Fibroblast of peridontal ligament (primary cell): ENCODE measurements around the gene PRPF8.
"Not testable (repeated sequence)": the region's sequence is repeated elsewhere in the genome, so short reads cannot be mapped to it uniquely, and the experiment has no call there.

Experiments used
- DNase-seq: peaks from one replicate; pipeline ENCODE4 v3.0.0-alpha.2; 2010; ENCODE audit errors: extremely low read depth

The PRPF8 gene

DNA sequence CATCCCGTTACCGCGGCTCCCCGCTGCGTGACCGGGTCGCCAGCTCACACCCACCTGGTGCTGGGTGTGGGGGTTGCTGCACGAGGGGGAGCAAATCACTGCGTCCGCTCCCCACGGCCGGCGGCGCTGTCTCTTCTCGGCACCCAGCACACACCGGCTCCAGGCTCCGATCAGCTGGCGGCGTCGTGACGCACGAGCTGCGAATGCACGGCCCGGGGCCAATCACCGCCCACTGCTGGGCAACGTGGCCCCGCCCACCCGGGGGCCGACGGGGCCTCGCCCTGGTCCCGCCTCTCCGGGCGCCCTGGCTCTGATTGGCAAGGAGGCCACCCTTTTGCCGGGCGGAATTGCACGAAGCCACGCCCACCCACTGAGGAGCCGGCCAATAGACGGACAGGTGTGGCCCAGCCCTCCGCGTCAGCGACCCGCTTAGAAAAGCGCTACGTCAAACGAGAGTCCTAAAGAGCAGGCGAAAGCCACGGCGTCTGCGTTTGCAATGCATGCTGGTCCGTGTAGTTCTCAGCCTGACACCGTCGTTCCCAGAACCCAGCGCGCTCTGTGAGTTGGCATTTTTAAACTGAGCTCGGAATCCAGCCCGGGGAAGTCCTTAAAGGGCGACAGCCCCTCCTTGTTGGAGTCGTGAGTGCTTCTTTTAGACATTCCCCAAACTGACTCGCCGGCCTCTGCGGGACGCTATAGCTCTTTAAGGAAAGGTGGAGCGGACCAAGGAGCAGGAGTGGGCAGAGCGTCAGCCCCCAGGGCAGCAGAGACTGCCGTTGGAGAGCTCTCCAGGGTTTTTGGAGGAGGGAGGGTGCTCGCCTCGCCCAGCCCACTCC, 31.6 kb upstream of the PRPF8 start:
- DNase-seq: peak; percentile 100

DNA sequence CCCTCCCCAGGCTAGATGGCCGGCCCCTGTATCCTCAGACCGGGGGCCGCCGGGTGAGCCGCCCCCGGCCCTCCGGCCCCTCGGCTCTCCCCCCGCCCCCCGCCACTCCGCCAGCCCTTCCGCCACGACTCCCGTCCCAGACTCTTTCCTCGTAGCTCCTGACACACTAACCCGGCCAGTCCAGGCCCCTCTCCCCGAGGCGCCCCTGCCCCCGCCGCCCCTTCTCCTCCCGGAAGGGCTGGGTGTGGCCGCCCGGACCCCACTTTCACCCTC, 31.1 kb upstream of the PRPF8 start:
- no peak for DNase-seq

DNA sequence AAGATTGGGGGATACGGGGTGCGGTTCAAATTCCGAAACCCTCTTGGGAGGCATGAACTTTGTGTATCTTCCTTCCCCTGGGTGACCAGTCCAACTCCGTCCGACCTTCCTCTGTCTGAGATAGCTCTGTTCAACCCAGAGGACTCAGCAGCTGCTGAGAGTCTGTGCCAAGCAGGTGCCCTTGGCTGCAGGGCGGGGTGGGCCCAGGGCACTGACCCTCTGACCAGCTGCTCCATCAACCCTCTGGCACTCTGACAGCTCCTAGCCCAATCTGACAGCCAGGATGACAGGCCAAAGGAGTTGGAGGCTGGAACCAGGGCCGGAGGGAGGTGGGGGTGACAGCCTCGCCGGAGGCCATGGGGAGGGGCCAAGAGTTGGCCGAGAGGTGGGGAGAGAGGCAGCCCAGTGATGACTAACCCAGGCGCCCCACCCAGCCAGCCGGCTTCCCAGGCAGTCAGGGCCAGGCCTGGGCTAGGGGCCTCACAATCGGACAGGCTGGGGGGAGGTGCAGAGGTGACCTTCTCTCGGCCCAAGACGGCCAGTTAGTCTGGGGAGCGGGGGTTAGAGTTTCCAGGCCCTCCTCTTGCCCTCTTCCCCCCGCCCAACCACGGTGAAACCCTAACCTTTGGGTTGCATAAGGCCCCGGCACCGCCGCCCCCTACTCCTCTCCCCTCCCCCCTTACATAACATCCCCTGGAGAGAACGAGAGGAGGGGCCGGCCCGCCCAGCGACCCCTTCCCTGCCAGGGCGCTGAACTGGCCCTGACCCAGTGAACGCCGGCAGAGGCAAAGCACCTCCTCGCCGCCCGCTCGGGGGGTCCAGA, 30.5 kb upstream of the PRPF8 start:
- DNase-seq: peak; percentile 92

DNA sequence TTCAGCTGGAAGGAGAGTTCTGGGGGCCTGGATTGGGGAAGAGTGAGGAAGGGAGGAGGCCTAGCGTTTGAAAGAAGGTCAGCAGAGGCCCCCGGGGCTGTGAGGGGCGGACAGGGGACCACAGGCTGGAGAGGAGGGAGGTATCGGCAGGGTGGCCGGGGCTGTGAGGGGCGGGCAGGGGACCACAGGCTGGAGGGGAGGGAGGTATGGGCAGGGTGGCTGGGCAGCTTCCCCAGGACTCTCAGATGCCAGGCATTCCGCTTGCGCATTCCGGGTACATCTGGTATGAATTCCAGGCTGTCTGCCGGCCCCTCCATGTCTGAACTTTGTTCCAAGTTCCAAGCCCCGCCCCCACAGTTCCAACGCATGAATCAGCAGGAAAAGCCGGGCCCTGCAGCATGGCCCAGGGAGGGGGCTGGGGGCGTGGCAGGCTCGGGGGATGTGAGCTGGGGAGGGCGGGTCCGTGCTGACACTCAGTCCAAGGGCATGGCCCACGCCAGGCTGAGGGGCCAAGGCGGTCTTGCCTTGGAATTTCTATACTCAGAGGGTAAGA, 29.8 kb upstream of the PRPF8 start:
- DNase-seq: peak; percentile 98

DNA sequence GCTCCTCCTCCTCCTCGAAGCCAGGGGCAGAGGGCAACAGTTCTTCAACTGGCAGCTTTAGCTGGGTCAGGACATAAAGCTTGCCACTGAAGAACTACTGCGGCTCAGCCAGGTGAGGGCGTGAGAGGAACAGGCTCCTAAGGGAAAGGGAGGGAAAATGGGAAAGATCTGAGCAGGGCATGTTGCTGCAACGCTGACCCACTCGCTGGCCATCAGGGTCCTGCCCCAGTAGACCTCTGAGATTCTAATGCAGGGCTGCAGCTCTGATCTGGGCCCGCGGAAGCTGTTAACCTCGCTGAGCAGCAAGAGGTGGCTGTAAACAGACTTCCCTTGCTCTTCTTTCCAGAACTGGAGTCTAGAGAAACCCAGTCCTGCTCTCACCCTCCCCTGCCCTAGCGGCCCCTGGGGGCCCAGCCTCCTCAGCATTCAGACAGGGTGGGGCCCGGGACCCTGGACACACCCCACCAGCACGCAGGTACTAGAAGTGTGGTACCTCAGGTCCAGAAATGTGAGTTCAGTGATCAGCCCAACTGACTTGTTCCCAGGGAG, 29.3 kb upstream of the PRPF8 start:
- DNase-seq: peak; percentile 40

DNA sequence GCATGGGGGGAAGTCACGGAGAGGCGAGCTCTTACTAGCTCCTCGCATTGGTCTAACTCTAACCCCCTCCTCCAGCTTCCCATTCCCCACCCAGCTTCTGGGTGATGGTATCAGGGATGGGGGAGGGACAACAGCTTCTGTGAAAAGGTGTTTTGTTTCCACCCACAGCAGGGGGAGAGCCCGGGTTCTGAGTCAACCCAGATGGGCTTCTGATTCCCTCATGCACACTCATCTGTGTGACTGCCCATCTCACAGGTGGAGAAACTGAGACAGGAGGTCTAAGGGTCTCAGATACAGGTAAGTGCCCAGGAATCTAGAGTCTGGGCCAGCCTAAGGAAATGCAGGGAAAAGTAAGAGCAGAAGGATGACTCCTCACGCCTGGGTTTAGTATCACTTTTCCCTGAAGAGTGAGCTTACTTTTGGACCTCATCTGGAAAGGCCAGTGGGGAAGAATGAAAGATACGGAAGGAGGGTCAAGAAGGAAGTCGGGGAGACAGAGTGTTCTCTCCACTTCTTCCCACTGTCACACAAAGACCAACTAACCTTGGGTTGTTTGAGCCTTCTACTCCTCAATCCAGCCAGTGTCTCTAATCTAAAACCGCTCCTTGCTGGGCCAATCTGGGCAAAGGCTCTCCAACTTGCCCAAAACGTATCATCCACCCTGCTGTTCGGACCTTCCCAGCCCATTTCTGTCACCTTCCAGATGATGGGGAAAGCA, 28.7 kb upstream of the PRPF8 start:
- no peak for DNase-seq

DNA sequence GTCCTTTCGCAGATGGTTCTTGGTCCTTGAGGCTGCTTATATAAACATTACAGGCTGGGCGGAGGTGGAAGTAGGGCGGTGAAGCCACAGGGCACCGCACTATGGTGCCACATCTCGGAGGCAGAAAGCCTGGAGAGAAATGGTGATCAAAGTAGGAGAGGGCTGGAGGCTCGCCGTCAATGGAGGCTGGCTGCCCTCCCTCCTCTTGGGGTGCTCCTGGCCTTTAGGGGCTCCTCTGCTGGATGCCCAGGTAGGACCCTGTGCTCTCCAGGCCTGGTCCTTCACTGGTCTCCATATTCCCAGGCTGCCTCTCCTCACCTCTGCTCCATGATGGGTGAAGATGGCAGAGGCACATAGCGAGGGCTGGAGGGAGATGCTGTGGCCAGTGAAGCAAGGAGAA, 27.6 kb upstream of the PRPF8 start:
- DNase-seq: no peak

DNA sequence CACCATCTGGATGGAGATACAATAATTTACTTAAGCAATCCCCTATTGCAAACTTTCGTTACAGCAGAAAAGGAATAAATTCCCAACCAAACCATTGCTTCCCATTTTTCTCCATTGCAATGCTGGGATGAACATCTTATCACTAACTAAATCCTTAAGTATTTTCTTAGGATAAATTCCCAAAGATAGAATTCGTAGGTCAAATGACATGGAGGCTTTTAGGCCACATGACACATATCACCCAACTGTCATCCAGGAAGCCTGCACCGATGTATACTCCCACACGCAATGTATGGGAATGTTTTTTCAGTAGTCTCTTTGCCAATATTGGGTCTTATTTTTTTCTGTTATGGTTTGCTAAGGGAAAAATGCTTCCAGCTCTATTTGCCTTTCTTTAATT, 27.1 kb upstream of the PRPF8 start:
- no peak for DNase-seq

DNA sequence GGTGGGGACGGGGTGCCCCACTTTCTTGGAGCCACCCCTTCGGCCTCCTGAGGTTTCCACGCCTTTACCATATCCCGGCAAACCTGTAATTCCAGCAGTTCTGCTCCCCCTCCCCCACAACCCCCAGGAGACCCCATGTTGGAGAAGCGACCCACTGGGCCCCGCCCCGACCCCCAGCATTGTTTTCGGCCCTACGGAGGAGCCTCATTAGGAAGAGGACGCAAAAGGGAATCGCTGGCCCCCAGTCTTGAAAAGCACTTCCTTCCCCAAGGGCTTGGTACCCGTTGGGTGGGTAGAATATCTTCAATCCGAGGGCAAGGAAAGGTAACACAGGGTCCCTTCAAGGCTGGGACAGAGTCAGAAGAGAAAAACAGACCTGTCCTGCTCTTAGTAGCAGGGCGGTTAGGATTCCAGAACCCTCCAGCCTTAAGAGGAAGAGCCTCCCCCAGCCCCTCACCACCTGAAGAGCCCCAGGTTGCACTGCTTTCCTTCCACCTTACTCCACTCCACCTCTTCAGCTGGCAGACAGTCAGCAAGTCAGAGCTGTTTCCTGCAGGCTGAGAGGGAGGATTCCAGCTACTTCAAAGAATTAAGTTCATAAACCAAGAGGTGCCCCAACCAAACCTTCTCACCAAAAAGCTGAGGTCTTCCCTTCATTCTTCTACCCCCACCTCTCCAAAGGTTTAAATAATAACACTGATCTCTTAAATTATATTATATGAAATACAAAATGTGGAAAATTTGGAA, 26.3 kb upstream of the PRPF8 start:
- peak; percentile 24 for DNase-seq

DNA sequence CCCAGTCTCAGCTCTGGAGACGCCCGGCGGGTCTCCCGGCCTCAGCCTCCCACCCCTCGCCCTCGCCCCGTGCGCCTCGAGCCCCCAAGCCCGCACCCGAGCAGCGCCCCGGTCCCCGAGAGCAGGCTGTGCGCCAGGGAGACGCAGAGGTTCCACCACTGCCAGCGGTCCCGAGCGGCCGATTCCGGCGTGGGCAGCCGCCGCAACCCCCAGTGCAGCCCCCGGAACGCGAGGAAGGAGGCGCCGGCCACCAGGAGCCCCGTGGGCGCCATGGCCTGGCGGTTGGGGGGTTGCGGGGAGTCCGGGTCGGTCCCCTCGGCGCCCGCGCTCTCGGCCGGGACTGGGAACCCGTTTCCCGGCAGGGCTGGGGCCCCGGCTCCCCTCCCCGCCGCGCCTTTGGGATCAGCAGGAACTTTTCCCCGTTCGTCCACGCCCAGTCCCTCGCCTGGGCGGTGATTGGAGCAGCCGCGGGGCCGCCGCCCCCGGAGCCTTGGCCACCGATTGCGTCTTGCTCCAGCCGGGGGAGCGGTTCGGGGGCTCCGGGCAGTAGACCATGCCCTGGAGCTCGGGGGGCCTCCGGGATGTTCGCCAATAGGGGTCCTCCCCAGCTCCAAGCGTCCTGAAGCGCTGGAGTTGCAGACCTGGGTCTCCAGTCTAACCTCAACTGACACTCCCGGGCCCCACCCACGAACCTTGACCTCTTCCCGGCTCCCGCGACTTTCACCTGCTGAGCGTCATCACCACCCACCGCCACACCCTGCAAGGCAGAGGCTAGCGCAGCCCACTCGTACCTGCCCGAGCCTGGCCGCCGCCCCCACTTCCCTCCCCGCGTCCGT, 25.5 kb upstream of the PRPF8 start, which contains the start of gene TLCD2:
TSS of gene TLCD2 (minus strand) at position 407 of the 836 bp plus-strand sequence. CDS start at position 272, 135 bp downstream.
- peak; percentile 59 for DNase-seq

DNA sequence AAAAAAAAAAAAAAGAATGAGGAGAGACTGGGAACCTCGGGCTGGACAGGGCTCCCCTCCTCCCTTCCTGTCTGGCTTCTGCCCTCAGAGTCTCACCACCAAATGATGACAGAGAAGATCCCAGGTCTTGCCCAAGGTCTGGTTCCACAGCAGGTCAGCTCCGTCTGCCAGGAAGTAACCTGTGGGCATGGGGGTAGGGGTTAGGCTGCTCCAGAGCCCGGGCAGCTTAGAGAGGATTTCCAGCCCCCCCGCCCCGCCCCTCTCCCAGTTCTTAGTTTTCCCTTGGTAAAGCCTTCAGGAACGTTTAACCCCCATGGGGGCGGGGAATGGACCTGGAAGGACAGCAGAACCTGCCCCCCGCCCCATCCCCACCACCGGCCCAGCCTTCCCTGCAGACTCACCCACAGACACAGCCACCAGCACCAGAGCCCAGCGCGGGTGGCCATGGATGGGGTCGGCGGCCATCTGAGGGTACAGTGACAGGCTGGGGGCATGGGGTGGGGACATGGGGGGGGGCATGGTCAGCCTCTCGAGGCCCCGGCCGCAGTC, 24.8 kb upstream of the PRPF8 start:
- no peak for DNase-seq

DNA sequence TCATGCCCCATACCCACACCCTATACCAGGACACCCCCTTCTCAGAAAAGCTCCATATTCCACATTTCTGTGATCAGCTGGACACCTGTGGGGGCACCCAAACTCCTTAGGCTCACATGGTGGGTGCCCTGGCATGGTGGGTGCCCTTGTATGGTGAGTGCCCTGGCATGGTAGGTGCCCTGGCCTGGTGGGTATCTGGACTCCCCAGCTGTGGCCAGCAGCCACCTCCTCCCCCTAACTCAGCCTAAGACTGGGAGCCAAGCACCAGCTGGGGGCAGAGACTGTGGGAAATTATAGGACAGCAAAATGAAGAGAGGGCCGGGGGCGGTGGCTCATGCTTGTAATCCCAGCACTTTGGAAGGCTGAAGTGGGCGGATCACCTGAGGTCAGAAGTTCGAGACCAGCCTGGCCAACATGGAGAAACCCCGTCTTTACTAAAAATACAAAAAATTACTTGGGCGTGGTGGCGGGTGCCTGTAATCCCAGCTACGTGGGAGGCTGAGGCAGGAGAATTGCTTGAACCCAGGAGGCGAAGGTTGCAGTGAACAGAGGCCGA, 24.2 kb upstream of the PRPF8 start:
- not testable (repeated sequence) for DNase-seq

DNA sequence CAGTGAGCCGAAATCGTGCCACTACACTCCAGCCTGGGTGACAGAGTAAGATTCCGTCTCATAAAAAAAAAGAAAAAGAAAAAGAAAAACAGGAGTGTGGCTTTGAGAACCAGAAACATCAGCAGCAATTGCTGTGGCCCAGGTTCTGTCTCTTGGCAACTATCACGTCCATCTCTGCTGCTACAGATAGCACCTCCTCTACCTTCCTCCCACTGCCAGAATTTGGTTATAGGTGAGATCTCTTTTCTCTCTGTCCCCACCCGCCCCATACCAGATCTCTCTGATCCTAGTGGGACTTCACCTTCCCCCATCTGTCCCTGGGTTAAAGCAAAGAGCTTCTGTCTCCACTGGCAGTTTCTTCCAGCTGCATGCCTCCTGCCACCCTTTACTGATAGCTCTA, 22.4 kb upstream of the PRPF8 start:
- no peak for DNase-seq

DNA sequence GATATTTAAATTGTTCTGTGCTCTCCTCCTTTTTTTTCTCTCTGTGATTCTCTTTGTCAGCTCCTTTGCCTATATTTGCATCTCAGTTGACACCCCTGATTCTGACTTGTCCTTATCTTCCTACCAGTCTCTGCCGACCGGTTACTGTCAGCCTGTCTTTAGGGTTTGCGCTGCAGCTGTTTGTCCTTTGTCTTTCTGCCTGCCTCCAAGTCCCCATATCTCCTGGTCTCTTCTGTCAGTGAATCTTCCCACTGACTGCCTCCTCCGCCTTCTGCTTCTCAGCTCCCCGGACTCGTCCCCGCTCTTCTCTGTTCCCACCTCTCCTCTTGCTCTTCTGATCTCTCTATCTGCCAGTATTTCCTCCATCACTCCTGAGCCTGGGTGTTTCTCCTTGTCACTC, 20.3 kb upstream of the PRPF8 start:
- DNase-seq: no peak

DNA sequence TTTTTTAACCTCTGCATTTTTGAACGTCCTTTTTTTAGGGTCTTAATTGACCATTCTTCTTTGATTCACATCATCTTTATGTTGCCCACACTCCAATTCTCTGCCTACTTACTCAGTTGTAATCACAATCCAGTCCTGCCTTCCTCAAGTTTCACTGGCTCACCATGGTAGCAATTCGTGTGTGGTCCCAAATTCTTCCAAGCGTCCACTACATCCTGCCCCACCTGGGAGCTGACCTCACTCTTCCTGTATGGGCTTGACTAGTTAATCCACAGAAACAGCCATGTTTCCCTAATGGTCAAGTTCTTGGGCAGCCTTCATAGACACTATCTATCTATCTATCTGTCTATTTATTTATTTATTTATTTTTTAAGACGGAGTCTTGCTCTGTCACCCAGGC, 18.4 kb upstream of the PRPF8 start:
- no peak for DNase-seq

DNA sequence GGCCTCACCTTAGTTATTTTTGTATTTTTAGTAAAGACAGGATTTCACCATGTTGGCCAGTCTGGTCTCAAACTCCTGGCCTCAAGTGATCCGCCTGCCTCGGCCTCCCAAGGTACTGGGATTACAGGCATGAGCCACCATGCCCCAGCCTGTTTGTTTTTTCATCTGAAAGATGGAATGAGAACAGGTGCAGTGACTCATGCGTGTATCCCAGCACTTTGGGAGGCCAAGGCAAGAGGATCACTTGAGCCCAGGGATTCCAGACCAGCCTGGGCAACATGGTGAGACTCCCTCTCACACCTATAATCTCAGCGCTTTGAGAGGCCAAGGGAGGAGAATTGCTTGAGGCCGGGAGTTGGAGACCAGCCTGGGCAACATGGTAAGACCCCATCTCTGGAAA, 15.2 kb upstream of the PRPF8 start:
- DNase-seq: not testable (repeated sequence)

DNA sequence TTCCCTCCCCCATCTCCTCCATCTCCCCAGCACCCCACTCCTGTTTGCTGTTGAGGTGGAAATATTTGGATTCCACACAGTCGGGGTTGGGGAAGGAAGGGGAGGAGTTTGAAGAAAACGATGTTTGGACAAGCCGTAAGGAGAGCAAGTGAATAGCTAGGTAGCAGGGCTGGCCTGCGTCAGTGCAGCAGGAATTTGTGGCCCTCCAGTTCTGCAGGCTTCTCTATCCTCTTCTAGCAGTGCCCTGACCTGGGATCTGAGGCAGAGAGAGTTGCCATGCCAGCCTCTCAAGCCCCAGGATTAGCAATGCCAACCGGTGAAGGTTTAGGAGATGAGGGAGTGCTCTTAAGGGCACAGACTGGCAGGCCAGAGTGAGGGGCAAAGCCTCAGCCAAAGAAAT, 13.0 kb upstream of the PRPF8 start:
- DNase-seq: no peak

DNA sequence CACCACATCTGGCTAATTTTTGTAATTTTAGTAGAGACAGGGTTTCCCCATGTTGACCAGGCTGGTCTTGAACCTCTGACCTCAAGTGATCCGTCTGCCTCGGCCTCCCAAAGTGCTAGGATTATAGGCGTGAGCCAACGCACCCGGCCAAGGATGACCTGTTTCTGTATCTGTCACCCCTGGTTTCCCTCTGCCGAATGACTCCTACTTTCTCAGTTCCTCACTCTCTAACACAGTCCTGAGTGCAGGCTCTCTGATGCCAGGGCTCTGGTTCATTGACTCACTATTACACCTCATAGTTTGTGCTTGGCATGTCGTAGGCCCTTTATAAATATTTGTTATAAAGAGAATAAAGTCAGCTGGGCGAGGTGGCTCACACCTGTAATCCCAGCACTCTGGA, 10.7 kb upstream of the PRPF8 start:
- no peak for DNase-seq

DNA sequence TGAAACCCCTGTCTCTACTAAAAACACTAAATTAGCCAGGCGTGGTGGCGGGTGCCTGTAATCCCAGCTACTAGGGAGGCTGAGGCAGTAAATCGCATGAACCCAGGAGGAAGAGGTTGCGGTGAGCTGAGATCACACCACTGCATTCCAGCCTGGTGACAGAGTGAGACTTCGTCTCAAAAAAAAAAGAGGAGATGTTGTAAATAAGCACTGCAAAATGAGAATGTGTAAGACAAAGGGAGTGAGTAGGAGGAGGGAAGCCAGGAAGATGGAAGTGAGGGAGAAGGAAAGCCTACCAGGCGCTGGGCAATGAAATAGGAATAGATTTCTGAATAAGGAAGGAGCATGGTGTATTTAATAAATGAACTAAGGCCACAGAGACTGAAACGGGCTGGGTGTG, 8.7 kb upstream of the PRPF8 start:
- DNase-seq: no peak
